ENCODE results near the gene ITIH3. TPM values are rescaled to one million over a fixed set of nuclear protein-coding genes. Genes with fewer than 3 reads are reported as not detected.

The ITIH3 gene
- polyA plus RNA-seq, 1 of the 3 experiments (the other 2 are of a cell fraction): 4.3 TPM

DNA sequence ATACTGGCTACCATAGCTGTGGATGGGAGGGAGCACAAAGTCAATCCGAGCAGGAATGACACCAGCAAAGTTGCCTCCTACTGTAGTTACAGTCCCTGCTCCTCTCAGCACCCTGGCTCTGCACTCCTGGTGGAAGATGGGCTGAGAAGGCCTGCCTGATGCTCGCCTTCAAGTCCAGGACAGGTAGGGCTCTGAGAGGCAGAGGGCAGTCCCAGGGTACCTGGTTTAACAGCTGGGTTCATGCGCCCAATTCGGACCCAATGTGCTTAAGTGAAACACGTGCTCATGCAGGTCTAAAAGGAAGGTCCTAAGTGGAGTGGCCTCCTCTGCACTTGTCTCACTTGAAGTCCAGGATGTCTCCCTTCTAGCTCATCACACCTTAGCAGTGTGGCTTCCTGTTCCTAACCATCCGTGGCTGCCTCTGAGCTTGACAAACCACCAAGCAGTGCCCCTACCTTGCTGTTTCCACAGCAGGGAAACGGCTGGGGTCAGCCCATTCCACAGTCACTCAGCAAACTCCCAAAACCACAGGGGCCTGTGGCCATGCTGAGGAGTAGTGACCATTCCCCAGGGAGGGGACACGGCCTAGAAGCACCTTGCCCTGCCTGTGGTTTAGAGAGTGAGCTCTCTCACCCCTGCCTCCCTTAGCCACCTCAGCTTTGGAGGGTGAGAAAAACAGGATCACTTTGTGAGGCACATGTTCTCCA, 44.1 kb downstream of the ITIH3 start:
- Histone ChIP-seq H2AFZ (ENCODE audit: low read depth) (no peak overlapping the region), H3K27me3 (ENCODE audit: insufficient read depth) (no peaks in the 10 kb centered on the region), H4K20me1 (ENCODE audit: insufficient read depth) (no peaks in the 10 kb centered on the region), H3K4me2 (no peak overlapping the region), H3K4me3 (ENCODE audit: low read depth in 2 of 2, low read length in 1 of 2) (no peak overlapping the region), H3K4me1 (ENCODE audit: control insufficient read depth in 1 of 2, insufficient read depth in 2 of 2, low read depth in 1 of 2, low read length in 1 of 2) (no peaks in the 10 kb centered on the region), H3F3A (replicated peaks; ENCODE audit: insufficient read depth) (no peaks in the 10 kb centered on the region), H3K27ac (ENCODE audit: low read depth in 2 of 2, low read length in 1 of 2) (no peak overlapping the region), H3K9ac (no peak overlapping the region), H3K36me3 (replicated peaks in 1 of 2; ENCODE audit: control insufficient read depth in 1 of 2, insufficient read depth in 2 of 2, low read length in 1 of 2) (peaks cover 0 to 17% of the 10 kb centered on the region in 2 experiments), H3K79me2 (ENCODE audit: insufficient read depth) (no peaks in the 10 kb centered on the region), H3K9me2 (no peaks in the 10 kb centered on the region), H3K9me3 (no peaks in the 10 kb centered on the region)
- no peak for DNase-seq
- TF ChIP-seq RCOR1 (IDR thresholded peaks at IDR 0.05; ENCODE audit: low read length): no peak
- TF ChIP-seq TEAD4 (IDR thresholded peaks at IDR 0.05; ENCODE audit: borderline replicate concordance, insufficient read depth): no peak
- TF ChIP-seq NFIC (IDR thresholded peaks at IDR 0.05; ENCODE audit: borderline replicate concordance): no peak
- no peak for TF ChIP-seq EZH2phosphoT487 (IDR thresholded peaks at IDR 0.05; ENCODE audit: borderline replicate concordance, low read depth)
- no peak for TF ChIP-seq FOSL2 (IDR thresholded peaks at IDR 0.05; ENCODE audit: borderline replicate concordance, low read depth)
- TF ChIP-seq JUND (IDR thresholded peaks at IDR 0.05): no peak
- TF ChIP-seq, protein P1, sequence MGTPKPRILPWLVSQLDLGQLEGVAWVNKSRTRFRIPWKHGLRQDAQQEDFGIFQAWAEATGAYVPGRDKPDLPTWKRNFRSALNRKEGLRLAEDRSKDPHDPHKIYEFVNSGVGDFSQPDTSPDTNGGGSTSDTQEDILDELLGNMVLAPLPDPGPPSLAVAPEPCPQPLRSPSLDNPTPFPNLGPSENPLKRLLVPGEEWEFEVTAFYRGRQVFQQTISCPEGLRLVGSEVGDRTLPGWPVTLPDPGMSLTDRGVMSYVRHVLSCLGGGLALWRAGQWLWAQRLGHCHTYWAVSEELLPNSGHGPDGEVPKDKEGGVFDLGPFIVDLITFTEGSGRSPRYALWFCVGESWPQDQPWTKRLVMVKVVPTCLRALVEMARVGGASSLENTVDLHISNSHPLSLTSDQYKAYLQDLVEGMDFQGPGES (IDR thresholded peaks at IDR 0.05; ENCODE audit: low read depth, low read length): no peak
- POLR2A ChIA-PET: no interaction called here
- WGBS (ENCODE audit: low lambda C conversion rate): 97% methylated on average over 5 of the region's 8 CpGs
- CTCF ChIA-PET: interaction anchor here (1.4 to 2.5 kb wide), 3 partner anchors 12 to 20 kb away, joined by 3 to 10 read pairs (median 10); no protein-coding TSS in a partner anchor

DNA sequence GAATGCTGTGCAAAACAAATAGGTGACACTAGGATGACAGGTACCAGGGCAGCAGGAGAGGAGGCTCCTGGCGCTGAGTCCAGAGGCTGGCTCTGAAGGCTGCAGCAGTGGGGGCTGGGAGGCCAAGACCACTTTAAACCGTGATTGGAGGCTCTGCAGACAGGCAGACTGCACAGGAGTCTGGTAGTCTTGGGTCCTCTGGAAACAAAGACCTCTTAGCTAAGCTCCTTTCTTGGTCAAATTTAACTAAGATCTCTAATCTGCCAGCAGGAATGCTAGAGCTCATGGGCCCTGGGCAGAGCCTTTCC, 44.6 kb downstream of the ITIH3 start:
- ChIA-PET POLR2A (no interaction called here), CTCF (interaction anchor here (1.4 to 2.0 kb wide), 2 partner anchors 12 to 21 kb away, joined by 3 to 10 read pairs; no protein-coding TSS in a partner anchor)
- Histone ChIP-seq H3K9ac (no peak overlapping the region), H3K27ac (ENCODE audit: low read depth in 2 of 2, low read length in 1 of 2) (no peak overlapping the region), H3F3A (replicated peaks; ENCODE audit: insufficient read depth) (no peaks in the 10 kb centered on the region), H2AFZ (ENCODE audit: low read depth) (no peak overlapping the region), H4K20me1 (ENCODE audit: insufficient read depth) (no peaks in the 10 kb centered on the region), H3K4me3 (ENCODE audit: low read depth in 2 of 2, low read length in 1 of 2) (no peak overlapping the region), H3K79me2 (ENCODE audit: insufficient read depth) (no peaks in the 10 kb centered on the region), H3K4me2 (no peak overlapping the region), H3K27me3 (ENCODE audit: insufficient read depth) (no peaks in the 10 kb centered on the region), H3K9me3 (no peaks in the 10 kb centered on the region), H3K9me2 (no peaks in the 10 kb centered on the region), H3K36me3 (replicated peaks in 1 of 2; ENCODE audit: control insufficient read depth in 1 of 2, insufficient read depth in 2 of 2, low read length in 1 of 2) (peaks cover 0 to 18% of the 10 kb centered on the region in 2 experiments), H3K4me1 (ENCODE audit: control insufficient read depth in 1 of 2, insufficient read depth in 2 of 2, low read depth in 1 of 2, low read length in 1 of 2) (no peaks in the 10 kb centered on the region)
- DNase-seq: no peak
- no peak for TF ChIP-seq TAF1 (IDR thresholded peaks at IDR 0.05; ENCODE audit: borderline replicate concordance, low read depth, low read length)
- TF ChIP-seq, protein P1 (IDR thresholded peaks at IDR 0.05; ENCODE audit: low read depth, low read length): no peak
- TF ChIP-seq EP300 (IDR thresholded peaks at IDR 0.05; ENCODE audit: borderline replicate concordance in 1 of 2, low read depth in 1 of 2, low read length in 1 of 2): no peak
- TF ChIP-seq POLR2AphosphoS5 (IDR thresholded peaks at IDR 0.05; ENCODE audit: low read depth, low read length): no peak
- no peak for TF ChIP-seq SIN3A (IDR thresholded peaks at IDR 0.05; ENCODE audit: borderline replicate concordance, low read depth, low read length)
- no peak for TF ChIP-seq FOSL2 (IDR thresholded peaks at IDR 0.05; ENCODE audit: borderline replicate concordance, low read depth)
- TF ChIP-seq, protein P2, sequence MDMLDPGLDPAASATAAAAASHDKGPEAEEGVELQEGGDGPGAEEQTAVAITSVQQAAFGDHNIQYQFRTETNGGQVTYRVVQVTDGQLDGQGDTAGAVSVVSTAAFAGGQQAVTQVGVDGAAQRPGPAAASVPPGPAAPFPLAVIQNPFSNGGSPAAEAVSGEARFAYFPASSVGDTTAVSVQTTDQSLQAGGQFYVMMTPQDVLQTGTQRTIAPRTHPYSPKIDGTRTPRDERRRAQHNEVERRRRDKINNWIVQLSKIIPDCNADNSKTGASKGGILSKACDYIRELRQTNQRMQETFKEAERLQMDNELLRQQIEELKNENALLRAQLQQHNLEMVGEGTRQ (IDR thresholded peaks at IDR 0.05; ENCODE audit: borderline replicate concordance, low read depth, low read length): no peak
- WGBS (ENCODE audit: low lambda C conversion rate): 56% methylated on average over 2 of the region's 2 CpGs
